Sigmoid colon (tissue), 7 donors: ENCODE measurements around the gene CCDC159. TPM values are rescaled to one million over a fixed set of nuclear protein-coding genes. Genes with fewer than 3 reads are reported as not detected.

Experiments
- DNase-seq: peaks from one replicate; pipeline ENCODE4 v3.0.0-alpha.2; 2019
- H3K27ac ChIP-seq, 4 donors: fragments of 200-600 bp; sonication (generic); one replicate each; pipeline ENCODE4 v1.5.1; 2016 to 2019; ENCODE audit warnings: mild to moderate bottlenecking in 1 of 4
- H3K27me3 ChIP-seq, 3 donors: fragments of 200-600 bp; sonication (generic); one replicate each; pipeline ENCODE4 v1.5.1; 2019; ENCODE audit warnings: mild to moderate bottlenecking in 1 of 3
- H3K36me3 ChIP-seq, 4 donors: fragments of 200-600 bp; sonication (generic); one replicate each; pipeline ENCODE4 v1.5.1; 2016 to 2019
- H3K4me1 ChIP-seq, 4 donors: fragments of 200-600 bp; sonication (generic); one replicate each; pipeline ENCODE4 v1.5.1; 2017 to 2019
- H3K4me3 ChIP-seq, 4 donors: fragments of 200-600 bp; sonication (generic); one replicate each; pipeline ENCODE4 v1.5.1; 2017 to 2019; ENCODE audit warnings: mild to moderate bottlenecking in 2 of 4, moderate library complexity in 1 of 4
- H3K9me3 ChIP-seq, 4 donors: fragments of 200-600 bp in 3 of 4; sonication (generic) in 3 of 4; one replicate each; pipeline versions ENCODE4 v1.5.1 to v1.6.1; 2013 to 2019
- CTCF ChIP-seq, 4 experiments: fragments of 450-650 bp in 3 of 4; fragments of 200-600 bp in 1 of 4; IDR thresholded peaks; one replicate each; pipeline ENCODE4 v1.5.1; 2016 to 2019; ENCODE audit warnings: antibody characterized with exemption in 4 of 4, mild to moderate bottlenecking in 3 of 4, moderate library complexity in 2 of 4
- EP300 ChIP-seq, 4 donors: sonication (generic); formaldehyde crosslinking; IDR thresholded peaks; one replicate each; pipeline ENCODE4 v1.6.1; 2017; ENCODE audit warnings: antibody characterized with exemption in 4 of 4
- POLR2A ChIP-seq, 2 donors: fragments of 450-650 bp; IDR thresholded peaks; one replicate each; pipeline ENCODE4 v1.6.1; 2016; ENCODE audit warnings: antibody characterized with exemption in 2 of 2, mild to moderate bottlenecking in 2 of 2, moderate library complexity in 2 of 2
- POLR2AphosphoS5 ChIP-seq, 4 donors: sonication (generic); formaldehyde crosslinking; IDR thresholded peaks; one replicate each; pipeline ENCODE4 v1.6.1; 2017; ENCODE audit warnings: antibody characterized with exemption in 4 of 4
- WGBS, 2 donors: extraction: QIAGEN DNeasy Blood & Tissue Kit; methylation state at CpG; one replicate each; pipeline ENCODE4 v1.1.7; 2013; 5-methylcytosine and 5-hydroxymethylcytosine counted together
- intact Hi-C: fragments of 100-400 bp; cut with DNase I; formaldehyde crosslinking; loops from one replicate; pipeline ENCODE4 v1.15.1; 2023
- polyA plus RNA-seq, 3 donors: library from polyadenylated mRNA; stranded (reverse); fragments of 200-250 nt; gene quantifications; one replicate each; pipeline ENCODE4 v1.2.3, GENCODE V29; 2013
- total RNA-seq, 4 donors: library from RNA; depleted of rRNA; stranded (reverse); fragments of >200 nt; gene quantifications; one replicate each; pipeline ENCODE4 v1.1.0, GENCODE V29; 2016
- donor health status: healthy with polysubstance abuse.
- donor health status: Bipolar disorder and iron deficiency.
- donor health status: healthy.

CCDC159 gene
- total RNA-seq = 10 to 100 TPM; 11.7 to 42.4 (median 20.2) TPM
- polyA plus RNA-seq = 10 to 100 TPM; 11.6 to 29.6 (median 16.2) TPM

DNA sequence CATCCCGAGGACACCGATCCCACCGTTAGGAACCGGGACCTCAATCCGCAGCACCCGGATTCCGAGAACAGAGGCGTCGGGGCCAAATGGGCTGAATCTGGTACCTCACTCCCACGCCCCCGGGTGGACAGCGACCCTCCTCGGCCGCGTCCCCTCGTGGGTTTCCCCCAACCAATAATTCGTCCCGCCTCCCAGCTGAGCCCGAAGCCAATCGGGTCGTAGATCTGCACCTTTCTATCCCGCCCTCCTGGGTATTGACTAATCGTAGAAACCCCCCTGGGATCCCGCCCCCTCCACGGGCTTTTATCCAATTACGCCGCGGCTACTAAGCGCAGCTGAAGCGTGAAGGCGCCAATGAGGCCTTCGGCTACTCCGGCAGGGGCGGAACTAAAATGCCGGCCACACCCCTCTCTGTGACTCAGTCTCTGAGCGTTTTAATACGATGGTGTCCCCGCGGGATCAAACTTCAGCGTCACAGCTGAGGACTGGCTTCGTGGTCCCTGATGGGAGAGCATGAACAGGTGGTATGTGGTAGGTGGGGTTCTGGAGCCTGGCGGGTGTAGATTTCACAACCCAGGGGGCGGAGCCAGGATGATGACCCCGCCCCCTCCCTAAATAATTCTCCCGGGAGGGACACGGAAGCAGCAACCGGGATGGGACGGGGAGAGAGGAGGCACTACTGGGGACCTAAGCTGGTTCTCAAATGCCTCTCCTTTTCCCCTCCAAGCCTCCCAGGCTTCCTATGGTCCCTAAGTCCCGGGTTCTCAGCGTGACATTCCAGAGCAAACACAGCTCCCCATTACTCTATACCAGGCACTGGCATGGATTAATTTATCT lies at the start of gene CCDC159, which contains the start of gene TMEM205:
Gene CCDC159, plus strand, starts transcription at position 416 of the 837 bp plus-strand sequence. Its CDS starts 88 bp downstream, at position 504.
Gene TMEM205, minus strand, starts transcription at position 165 of the 837 bp plus-strand sequence. CDS start 649 bp downstream, outside the sequence.
- WGBS, 2 donors = 0 to 1% methylated on average over 50 of the region's 50 CpGs
- TF ChIP-seq POLR2AphosphoS5 (IDR thresholded peaks at IDR 0.05) (peak; percentile 93 to 94 (median 93)), EP300 (IDR thresholded peaks at IDR 0.05) (peak in 2 of 4 donors; percentile 24 to 65), POLR2A (IDR thresholded peaks at IDR 0.05) (peak; percentile 79 to 80), CTCF (IDR thresholded peaks at IDR 0.05) (no peak)

DNA sequence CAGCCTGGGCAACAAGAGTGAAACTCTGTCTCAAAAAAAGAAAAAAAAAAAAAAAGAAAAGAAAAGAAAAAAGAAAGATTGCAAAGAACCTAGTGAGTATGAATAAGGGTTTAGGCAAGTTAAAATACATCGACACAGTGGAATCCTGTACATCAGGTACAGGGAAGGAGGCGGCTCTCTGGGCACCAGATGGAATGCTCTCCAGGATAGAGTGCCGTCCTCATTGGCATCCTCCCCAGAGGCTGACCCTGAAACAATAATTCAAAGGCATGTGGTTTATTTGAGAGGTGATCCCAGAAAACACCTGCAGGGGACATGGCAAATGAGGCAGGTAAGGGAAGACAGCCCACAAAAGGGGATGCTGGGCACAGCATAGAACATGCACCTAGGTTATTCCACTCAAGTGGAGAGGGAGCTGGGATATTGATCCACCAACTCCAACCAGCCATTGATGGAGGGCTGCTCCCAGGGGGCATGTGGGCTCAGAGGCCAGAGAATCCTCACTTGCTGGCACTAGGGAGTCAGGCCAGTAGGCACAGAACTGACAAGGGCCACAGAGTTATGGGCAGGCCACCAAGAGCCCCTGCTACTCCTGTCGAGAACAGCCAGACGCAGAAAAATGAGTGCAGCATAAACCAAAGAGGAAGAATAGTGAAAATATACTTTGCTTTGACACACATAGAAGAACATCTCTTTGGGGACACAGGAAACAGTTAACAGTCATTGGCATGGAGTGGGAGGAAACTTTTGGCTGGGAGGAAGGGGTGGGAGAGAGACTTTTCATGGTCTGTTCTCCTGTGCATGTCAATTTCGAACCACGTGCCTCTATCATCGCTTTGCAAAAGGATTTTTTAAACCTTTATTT lies 46.1 kb upstream of the CCDC159 start:
- TF ChIP-seq POLR2A (IDR thresholded peaks at IDR 0.05) (no peak), POLR2AphosphoS5 (IDR thresholded peaks at IDR 0.05) (no peak), EP300 (IDR thresholded peaks at IDR 0.05) (no peak), CTCF (IDR thresholded peaks at IDR 0.05) (no peak)
- H3K4me1 ChIP-seq = no peaks in the 10 kb centered on the region
- no peaks in the 10 kb centered on the region for H3K27me3 ChIP-seq
- no peak overlapping the region for H3K27ac ChIP-seq
- intact Hi-C loops = no loop called here
- no peaks in the 10 kb centered on the region for H3K9me3 ChIP-seq
- H3K4me3 ChIP-seq = no peak overlapping the region
- WGBS, 2 donors = 80 to 84% methylated on average over 8 of the region's 8 CpGs
- DNase-seq = no peak
- H3K36me3 ChIP-seq = no peaks in the 10 kb centered on the region

More for the DNA sequence above, at the start of gene CCDC159, which contains the start of gene TMEM205:
- peaks cover 0 to 14% (median 3%) of the 10 kb centered on the region in 4 donors for H3K36me3 ChIP-seq
- peaks cover 0 to 34% (median 30%) of the 10 kb centered on the region in 4 donors for H3K4me1 ChIP-seq
- DNase-seq = peak; percentile 100
- no peaks in the 10 kb centered on the region for H3K27me3 ChIP-seq
- H3K27ac ChIP-seq = peak within 1 kb of the TSS; percentile 84 to 94 (median 92)
- no peaks in the 10 kb centered on the region for H3K9me3 ChIP-seq
- intact Hi-C loops = no loop called here
- H3K4me3 ChIP-seq = peak within 1 kb of the TSS; percentile 58 to 82 (median 74)

DNA sequence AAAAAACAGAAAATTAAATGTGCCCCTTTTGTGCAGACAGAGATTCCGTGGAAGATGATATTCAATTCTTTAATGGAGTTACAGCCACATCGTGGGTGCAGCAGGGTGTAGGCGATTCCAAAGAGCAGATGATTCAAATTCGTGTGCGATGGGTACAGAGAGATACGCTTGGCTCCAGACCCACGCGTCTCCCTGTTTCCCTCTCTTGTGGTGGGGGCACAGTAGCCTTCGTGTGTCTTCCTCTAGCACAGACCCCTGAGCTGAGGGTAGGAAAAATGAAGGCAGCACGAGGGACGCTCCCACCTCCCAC lies 45.6 kb upstream of the CCDC159 start:
- Histone ChIP-seq H3K27me3 (no peaks in the 10 kb centered on the region), H3K36me3 (no peaks in the 10 kb centered on the region), H3K27ac (no peak overlapping the region), H3K9me3 (no peaks in the 10 kb centered on the region), H3K4me1 (no peaks in the 10 kb centered on the region), H3K4me3 (no peak overlapping the region)
- intact Hi-C loops = no loop called here
- TF ChIP-seq EP300 (IDR thresholded peaks at IDR 0.05) (no peak), POLR2AphosphoS5 (IDR thresholded peaks at IDR 0.05) (no peak), POLR2A (IDR thresholded peaks at IDR 0.05) (no peak), CTCF (IDR thresholded peaks at IDR 0.05) (no peak)
- DNase-seq = no peak
- 88 to 93% methylated on average over 11 of the region's 11 CpGs for WGBS, 2 donors

GRCh38 chr19:11304936-11305335 lies 41.4 kb upstream of the CCDC159 start:
- DNase-seq = no peak
- WGBS, 2 donors = 90 to 92% methylated on average over 5 of the region's 5 CpGs
- H3K27me3 ChIP-seq = no peaks in the 10 kb centered on the region
- H3K4me1 ChIP-seq = no peaks in the 10 kb centered on the region
- H3K9me3 ChIP-seq = no peaks in the 10 kb centered on the region
- TF ChIP-seq POLR2AphosphoS5 (IDR thresholded peaks at IDR 0.05) = no peak
- no peak for TF ChIP-seq POLR2A (IDR thresholded peaks at IDR 0.05)
- TF ChIP-seq CTCF (IDR thresholded peaks at IDR 0.05) = no peak
- TF ChIP-seq EP300 (IDR thresholded peaks at IDR 0.05) = no peak
- no peaks in the 10 kb centered on the region for H3K36me3 ChIP-seq
- no peak overlapping the region for H3K4me3 ChIP-seq
- H3K27ac ChIP-seq = no peak overlapping the region
- intact Hi-C loops = no loop called here
